ENCODE results near the gene PARL.

- TF ChIP-seq POLR2A (IDR thresholded peaks at IDR 0.05; ENCODE audit: low read depth, low read length) (no peak), POLR2AphosphoS5 (IDR thresholded peaks at IDR 0.05; ENCODE audit: low read depth, low read length) (no peak), TAF1 (IDR thresholded peaks at IDR 0.05; ENCODE audit: low read depth, low read length) (no peak), SPI1 (IDR thresholded peaks at IDR 0.05; ENCODE audit: low read depth, low read length) (no peak)
Observed at GRCh38 chr3:183871541-183871940, 13.1 kb downstream of the PARL start.
